Lower leg skin (tissue), 4 donors: ENCODE measurements around the gene SPATS1. TPM values are rescaled to one million over a fixed set of nuclear protein-coding genes. Genes with fewer than 3 reads are reported as not detected.

Experiments
- DNase-seq, 2 donors: peaks; one replicate each; pipeline ENCODE4 v3.0.0-alpha.2; 2019; ENCODE audit warnings: low spot score in 2 of 2
- H3K4me3 ChIP-seq: fragments of 200-600 bp; sonication (generic); 2 replicates; pipeline ENCODE4 v1.5.1; 2017; ENCODE audit warnings: mild to moderate bottlenecking, low read depth; ENCODE audit not compliant: poor library complexity, severe bottlenecking
- CTCF ChIP-seq, 3 donors: fragments of 450-650 bp; IDR thresholded peaks; one replicate each; pipeline ENCODE4 v1.5.1; 2016; ENCODE audit warnings: antibody characterized with exemption in 3 of 3, mild to moderate bottlenecking in 3 of 3, moderate library complexity in 2 of 3
- POLR2A ChIP-seq, 2 donors: fragments of 450-650 bp; IDR thresholded peaks; one replicate each; pipeline ENCODE4 v1.6.1; 2016 to 2017; ENCODE audit warnings: antibody characterized with exemption in 2 of 2, mild to moderate bottlenecking in 1 of 2, moderate library complexity in 1 of 2
- WGBS, 2 donors: methylation state at CpG; one replicate each; pipeline ENCODE4 v1.1.5; 2018; 5-methylcytosine and 5-hydroxymethylcytosine counted together
- intact Hi-C: fragments of 100-400 bp; cut with DNase I; formaldehyde crosslinking; loops from one replicate; pipeline ENCODE4 v1.15.0; 2023; ENCODE audit warnings: low total_unique reads
- total RNA-seq, 4 donors: library from RNA; depleted of rRNA; stranded (reverse); fragments of >200 nt; gene quantifications; one replicate each; pipeline ENCODE4 v1.1.0, GENCODE V29; 2016

SPATS1 gene
- total RNA-seq, 4 donors from 2014 or later: 0.23 TPM; not detected in 3

GRCh38 chr6:44366781-44367180 lies 24.3 kb downstream of the SPATS1 start:
- no peak overlapping the region for H3K4me3 ChIP-seq
- TF ChIP-seq CTCF (IDR thresholded peaks at IDR 0.05) (no peak), POLR2A (IDR thresholded peaks at IDR 0.05) (no peak)
- WGBS, 2 donors: 93 to 94% methylated on average over 3 of the region's 3 CpGs
- no peak for DNase-seq
- intact Hi-C loops: no loop called here

GRCh38 chr6:44367681-44368080 lies 25.2 kb downstream of the SPATS1 start:
- intact Hi-C loops: no loop called here
- TF ChIP-seq CTCF (IDR thresholded peaks at IDR 0.05) (no peak), POLR2A (IDR thresholded peaks at IDR 0.05) (no peak)
- no peak overlapping the region for H3K4me3 ChIP-seq
- no peak for DNase-seq
- 28 to 33% methylated on average over 2 of the region's 2 CpGs for WGBS, 2 donors

- 58 to 80% methylated on average over 3 of the region's 3 CpGs for WGBS, 2 donors
- intact Hi-C loops: no loop called here
- no peak for DNase-seq
- no peak for TF ChIP-seq CTCF (IDR thresholded peaks at IDR 0.05)
- no peak for TF ChIP-seq POLR2A (IDR thresholded peaks at IDR 0.05)
- H3K4me3 ChIP-seq: no peak overlapping the region
These were observed 30.6 kb downstream of the SPATS1 start for GRCh38 chr6:44373051-44373450.

GRCh38 chr6:44373787-44374186 lies 31.3 kb downstream of the SPATS1 start:
- WGBS, 2 donors: 66 to 81% methylated on average over 2 of the region's 2 CpGs
- intact Hi-C loops: no loop called here
- no peak overlapping the region for H3K4me3 ChIP-seq
- TF ChIP-seq CTCF (IDR thresholded peaks at IDR 0.05) (no peak), POLR2A (IDR thresholded peaks at IDR 0.05) (no peak)
- no peak for DNase-seq

GRCh38 chr6:44375071-44375470 lies 32.6 kb downstream of the SPATS1 start:
- no peak for DNase-seq
- intact Hi-C loops: no loop called here
- H3K4me3 ChIP-seq: no peak overlapping the region
- TF ChIP-seq POLR2A (IDR thresholded peaks at IDR 0.05) (no peak), CTCF (IDR thresholded peaks at IDR 0.05) (no peak)
- 63 to 83% methylated on average over 3 of the region's 3 CpGs for WGBS, 2 donors

- 93 to 94% methylated on average over 3 of the region's 3 CpGs for WGBS, 2 donors
- TF ChIP-seq POLR2A (IDR thresholded peaks at IDR 0.05): no peak
- intact Hi-C loops: no loop called here
These were observed 35.0 kb downstream of the SPATS1 start for GRCh38 chr6:44377484-44377883.

More at GRCh38 chr6:44377484-44377883, 35.0 kb downstream of the SPATS1 start:
- no peak overlapping the region for H3K4me3 ChIP-seq
- DNase-seq: no peak
